SK-N-SH (cell line): ENCODE measurements around the gene CPN1. TPM values are rescaled to one million over a fixed set of nuclear protein-coding genes. Genes with fewer than 3 reads are reported as not detected.
"Not testable (repeated sequence)": the region's sequence is repeated elsewhere in the genome, so short reads cannot be mapped to it uniquely, and the experiment has no call there.

Experiments used
- CTCF ChIA-PET: fragments of 300-600, 350-600 bp; formaldehyde crosslinking; extraction: SDS; loops from one replicate; lab custom pipeline; 2021; lab: Yijun Ruan, JAX
- POLR2A ChIA-PET: fragments of 350-600 bp; sonication (Branson Sonifier 250); formaldehyde crosslinking; extraction: SDS; loops from one replicate; lab custom pipeline; 2020; ENCODE audit warnings: antibody characterized with exemption, inconsistent platforms; lab: Yijun Ruan, JAX
- DNase-seq: peaks from one replicate; pipeline ENCODE4 v3.0.0; 2012
- H2AFZ ChIP-seq: fragments of 200-600 bp; sonication (generic); 2 replicates; pipeline ENCODE4 v1.8.1; 2016; ENCODE audit warnings: antibody characterized with exemption, mild to moderate bottlenecking, low read depth
- H3F3A ChIP-seq: fragments of 200-600 bp; sonication (generic); replicated peaks from 2 replicates; pipeline ENCODE3; 2016; ENCODE audit warnings: antibody characterized with exemption, mild to moderate bottlenecking; ENCODE audit not compliant: insufficient read depth
- H3K27ac ChIP-seq, 2 experiments: fragments of 200-500 bp in 1 of 2; fragments of 200-600 bp in 1 of 2; sonication (Bioruptor generic) in 1 of 2; sonication (generic), shearing (Covaris generic) in 1 of 2; 2 replicates each; pipeline versions ENCODE4 v1.5.1 to v1.6.1; 2014 to 2016; ENCODE audit warnings: low read depth in 2 of 2, inconsistent platforms in 1 of 2, low read length in 1 of 2, mild to moderate bottlenecking in 1 of 2, mixed read lengths in 1 of 2
- H3K27me3 ChIP-seq: fragments of 200-600 bp; sonication (generic), shearing (Covaris generic); 2 replicates; pipeline ENCODE4 v1.6.1; 2016; ENCODE audit warnings: mixed run types; ENCODE audit not compliant: insufficient read depth
- H3K36me3 ChIP-seq, 2 experiments: fragments of 200-500 bp in 1 of 2; fragments of 200-600 bp in 1 of 2; sonication (Bioruptor generic) in 1 of 2; sonication (generic) in 1 of 2; replicated peaks in 1 of 2; 2 replicates each; pipeline versions ENCODE3 to v1.5.1; 2014 to 2016; ENCODE audit warnings: low read length in 1 of 2, mild to moderate bottlenecking in 1 of 2; ENCODE audit not compliant: insufficient read depth in 2 of 2, control insufficient read depth in 1 of 2
- H3K4me1 ChIP-seq, 2 experiments: fragments of 200-500 bp in 1 of 2; fragments of 200-600 bp in 1 of 2; sonication (Bioruptor generic) in 1 of 2; sonication (generic), shearing (Covaris generic) in 1 of 2; 2 replicates each; pipeline versions ENCODE4 v1.5.1 to v1.6.1; 2014 to 2016; ENCODE audit warnings: low read depth in 1 of 2, low read length in 1 of 2, mixed run types in 1 of 2; ENCODE audit not compliant: insufficient read depth in 2 of 2, control insufficient read depth in 1 of 2
- H3K4me2 ChIP-seq: fragments of 200-600 bp; sonication (generic), shearing (Covaris generic); 2 replicates; pipeline ENCODE4 v1.6.1; 2017; ENCODE audit warnings: mixed run types
- H3K4me3 ChIP-seq, 2 experiments: fragments of 200-500 bp in 1 of 2; fragments of 200-600 bp in 1 of 2; sonication (Bioruptor generic) in 1 of 2; sonication (generic), shearing (Covaris generic) in 1 of 2; 2 replicates each; pipeline versions ENCODE4 v1.5.1 to v1.8.1; 2014 to 2016; ENCODE audit warnings: low read depth in 2 of 2, inconsistent platforms in 1 of 2, low read length in 1 of 2, mild to moderate bottlenecking in 1 of 2, mixed read lengths in 1 of 2, moderate library complexity in 1 of 2
- H3K79me2 ChIP-seq: fragments of 200-600 bp; sonication (generic); 2 replicates; pipeline ENCODE4 v1.8.1; 2017; ENCODE audit warnings: mild to moderate bottlenecking; ENCODE audit not compliant: insufficient read depth
- H3K9ac ChIP-seq: fragments of 200-600 bp; sonication (generic); 2 replicates; pipeline ENCODE4 v1.6.1; 2017; ENCODE audit warnings: mixed run types
- H3K9me2 ChIP-seq: fragments of 200-600 bp; sonication (generic); 2 replicates; pipeline ENCODE4 v1.6.1; 2017; ENCODE audit warnings: mixed run types
- H3K9me3 ChIP-seq: fragments of 200-600 bp; sonication (generic); 2 replicates; pipeline ENCODE4 v1.6.1; 2017; ENCODE audit warnings: mixed run types, mild to moderate bottlenecking, moderate library complexity
- H4K20me1 ChIP-seq: fragments of 200-600 bp; sonication (generic); 2 replicates; pipeline ENCODE4 v1.6.1; 2017; ENCODE audit warnings: mild to moderate bottlenecking, mixed run types; ENCODE audit not compliant: insufficient read depth
- ELF1 ChIP-seq: IDR thresholded peaks from 2 replicates; pipeline ENCODE4 v1.4.0; 2012
- EP300 ChIP-seq, 2 experiments: IDR thresholded peaks; 2 replicates each; pipeline versions ENCODE4 v1.4.0 to v1.6.1; 2012; ENCODE audit warnings: borderline replicate concordance in 1 of 2, low read depth in 1 of 2, low read length in 1 of 2
- EZH2phosphoT487 ChIP-seq: fragments of 200-600 bp; sonication (generic); IDR thresholded peaks from 2 replicates; pipeline ENCODE4 v1.6.1; 2017; ENCODE audit warnings: low read depth, mixed run types, mild to moderate bottlenecking, antibody characterized with exemption, moderate library complexity, borderline replicate concordance
- FOXJ3 ChIP-seq: sonication (generic); formaldehyde crosslinking; IDR thresholded peaks from 2 replicates; pipeline ENCODE4 v1.5.1; 2020; ENCODE audit warnings: mild to moderate bottlenecking, missing genetic modification reagents
- FOXM1 ChIP-seq: IDR thresholded peaks from 2 replicates; pipeline ENCODE4 v1.4.0; 2012; ENCODE audit warnings: low read depth, mild to moderate bottlenecking
- JUND ChIP-seq: IDR thresholded peaks from 2 replicates; pipeline ENCODE4 v1.4.0; 2012
- MEF2A ChIP-seq: IDR thresholded peaks from 2 replicates; pipeline ENCODE4 v1.4.0; 2012; ENCODE audit warnings: low read depth, borderline replicate concordance
- NRF1 ChIP-seq: IDR thresholded peaks from 2 replicates; pipeline ENCODE4 v1.6.1; 2012; ENCODE audit warnings: low read depth, mild to moderate bottlenecking, low read length
- POLR2AphosphoS5 ChIP-seq: IDR thresholded peaks from 2 replicates; pipeline ENCODE4 v1.6.1; 2012; ENCODE audit warnings: low read depth, low read length
- RCOR1 ChIP-seq: fragments of 150-350 bp; IDR thresholded peaks from 2 replicates; pipeline ENCODE4 v1.6.1; 2017; ENCODE audit warnings: antibody characterized with exemption, low read length
- RXRA ChIP-seq: IDR thresholded peaks from 2 replicates; pipeline ENCODE4 v1.4.0; 2012; ENCODE audit warnings: low read depth, mild to moderate bottlenecking, borderline replicate concordance
- SMC3 ChIP-seq: IDR thresholded peaks from 2 replicates; pipeline ENCODE4 v1.6.1; 2012; ENCODE audit warnings: low read depth, low read length, improper control_type of control experiment
- TAF1 ChIP-seq: IDR thresholded peaks from 2 replicates; pipeline ENCODE4 v1.6.1; 2012; ENCODE audit warnings: low read depth, mild to moderate bottlenecking, low read length, moderate library complexity, borderline replicate concordance
- WGBS: methylation state at CpG from one replicate; pipeline ENCODE4 v1.1.6; 2017; ENCODE audit warnings: low lambda C conversion rate; 5-methylcytosine and 5-hydroxymethylcytosine counted together
- polyA plus RNA-seq, 3 experiments: library from polyadenylated mRNA; depleted of rRNA; stranded (reverse); fragments of >200 nt; gene quantifications; 2 replicates each; pipeline ENCODE4 v1.2.3, GENCODE V29; 2012

Gene CPN1
- polyA plus RNA-seq, 1 of the 3 experiments (the other 2 are of a cell fraction) = not detected

GRCh38 chr10:100130831-100131230 is 49.2 kb upstream of the CPN1 start (continued):
- TF ChIP-seq JUND (no peak), TAF1 (no peak), EZH2phosphoT487 (no peak), FOXJ3 (CRISPR knock-in tag) (no peak), RXRA (no peak), EP300 (IDR thresholded peaks at IDR 0.05; ENCODE audit: borderline replicate concordance in 1 of 2, low read depth in 1 of 2, low read length in 1 of 2) (no peak), RCOR1 (no peak), ELF1 (no peak)

GRCh38 chr10:100129424-100129823 is 47.8 kb upstream of the CPN1 start:
- DNase-seq = no peak
- H3F3A ChIP-seq = no peaks in the 10 kb centered on the region
- H3K4me1 ChIP-seq = no peaks in the 10 kb centered on the region
- H3K27ac ChIP-seq = no peak overlapping the region
- TF ChIP-seq FOXM1 = no peak
- TF ChIP-seq RXRA = no peak
- no peak for TF ChIP-seq POLR2AphosphoS5
- no peak for TF ChIP-seq EZH2phosphoT487
- no peak for TF ChIP-seq NRF1
- TF ChIP-seq ELF1 = no peak
- no peaks in the 10 kb centered on the region for H3K9me2 ChIP-seq
- H3K9me3 ChIP-seq = no peaks in the 10 kb centered on the region
- no peak overlapping the region for H3K9ac ChIP-seq
- POLR2A ChIA-PET = no interaction called here
- H3K4me2 ChIP-seq = no peak overlapping the region
- 88% methylated on average over 8 of the region's 9 CpGs for WGBS
- no peaks in the 10 kb centered on the region for H3K79me2 ChIP-seq
- H3K4me3 ChIP-seq = no peak overlapping the region
- H3K27me3 ChIP-seq = no peaks in the 10 kb centered on the region; the same call in 1 of the 2 replicates
- H3K36me3 ChIP-seq = no peaks in the 10 kb centered on the region
- H2AFZ ChIP-seq = no peak overlapping the region
- CTCF ChIA-PET = interaction anchor here (1.0 kb wide), 1 partner anchor 120 kb away, joined by 3 read pairs; the partner anchor contains the start of gene DNMBP
- no peaks in the 10 kb centered on the region for H4K20me1 ChIP-seq

- no peaks in the 10 kb centered on the region for H4K20me1 ChIP-seq
- no peaks in the 10 kb centered on the region for H3F3A ChIP-seq
- H3K27ac ChIP-seq = no peak overlapping the region
- no peak overlapping the region for H3K4me2 ChIP-seq
- WGBS = 71% methylated on average over 8 of the region's 8 CpGs
- H3K9ac ChIP-seq = no peak overlapping the region
- TF ChIP-seq SMC3 (no peak), MEF2A (no peak), EP300 (IDR thresholded peaks at IDR 0.05; ENCODE audit: borderline replicate concordance in 1 of 2, low read depth in 1 of 2, low read length in 1 of 2) (no peak)
- TF ChIP-seq, all 33 proteins: peak for 0
- DNase-seq = no peak
- Histone ChIP-seq H3K4me3 (no peak overlapping the region), H2AFZ (no peak overlapping the region), H3K4me1 (no peaks in the 10 kb centered on the region), H3K27me3 (no peaks in the 10 kb centered on the region; the same call in 1 of the 2 replicates), H3K9me3 (no peaks in the 10 kb centered on the region), H3K79me2 (no peaks in the 10 kb centered on the region), H3K36me3 (no peaks in the 10 kb centered on the region), H3K9me2 (no peaks in the 10 kb centered on the region)
- CTCF ChIA-PET = interaction anchor here (1.0 kb wide), 1 partner anchor 120 kb away, joined by 3 read pairs; the partner anchor contains the start of gene DNMBP
- POLR2A ChIA-PET = no interaction called here
Measured at GRCh38 chr10:100128951-100129350, 47.3 kb upstream of the CPN1 start.

- H3K4me1 ChIP-seq, POLR2A ChIA-PET: not testable (repeated sequence)
- WGBS = 53% methylated on average over 2 of the region's 2 CpGs
Measured at GRCh38 chr10:100125335-100125734, 43.7 kb upstream of the CPN1 start.

More at GRCh38 chr10:100125335-100125734, 43.7 kb upstream of the CPN1 start:
- H3K4me2 ChIP-seq, H3K4me3 ChIP-seq, H3K9me3 ChIP-seq, H4K20me1 ChIP-seq, H3F3A ChIP-seq, H3K27me3 ChIP-seq, H2AFZ ChIP-seq, DNase-seq, CTCF ChIA-PET, H3K9ac ChIP-seq, H3K27ac ChIP-seq, H3K79me2 ChIP-seq, H3K9me2 ChIP-seq, H3K36me3 ChIP-seq: not testable (repeated sequence)
